GM12873 (cell line): ENCODE data around the gene TUBB4B.

Experiments
- TF ChIP-seq, protein P1 (sequence below): IDR thresholded peaks from 2 replicates; pipeline ENCODE4 v1.5.1; 2012; ENCODE audit warnings: low read depth, mild to moderate bottlenecking, moderate library complexity, low read length, control low read depth; ENCODE audit not compliant: insufficient read depth; ENCODE audit errors: missing control alignments

The TUBB4B gene

DNA sequence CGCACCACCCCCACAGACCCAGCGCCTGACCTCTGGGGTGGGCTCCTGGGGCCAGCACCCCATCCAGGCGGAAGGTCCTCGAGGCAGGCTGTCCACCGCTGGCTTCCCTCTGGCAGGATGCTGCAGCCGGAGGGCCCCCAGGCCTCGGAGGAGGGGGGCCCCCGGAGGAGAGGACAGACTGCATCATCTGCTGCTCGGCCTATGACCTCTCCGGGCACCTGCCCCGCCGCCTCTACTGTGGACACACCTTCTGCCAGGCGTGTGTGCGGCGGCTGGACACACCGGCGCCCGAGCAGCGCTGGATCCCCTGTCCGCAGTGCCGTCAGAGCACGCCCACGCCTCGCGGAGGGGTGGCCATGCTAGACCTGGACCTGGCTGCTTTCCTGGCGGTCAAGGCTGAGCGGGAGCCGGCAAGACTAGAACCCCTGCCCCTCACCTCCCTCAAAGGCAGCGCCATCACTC is 12.6 kb upstream of the TUBB4B start:
- TF ChIP-seq, protein P1, sequence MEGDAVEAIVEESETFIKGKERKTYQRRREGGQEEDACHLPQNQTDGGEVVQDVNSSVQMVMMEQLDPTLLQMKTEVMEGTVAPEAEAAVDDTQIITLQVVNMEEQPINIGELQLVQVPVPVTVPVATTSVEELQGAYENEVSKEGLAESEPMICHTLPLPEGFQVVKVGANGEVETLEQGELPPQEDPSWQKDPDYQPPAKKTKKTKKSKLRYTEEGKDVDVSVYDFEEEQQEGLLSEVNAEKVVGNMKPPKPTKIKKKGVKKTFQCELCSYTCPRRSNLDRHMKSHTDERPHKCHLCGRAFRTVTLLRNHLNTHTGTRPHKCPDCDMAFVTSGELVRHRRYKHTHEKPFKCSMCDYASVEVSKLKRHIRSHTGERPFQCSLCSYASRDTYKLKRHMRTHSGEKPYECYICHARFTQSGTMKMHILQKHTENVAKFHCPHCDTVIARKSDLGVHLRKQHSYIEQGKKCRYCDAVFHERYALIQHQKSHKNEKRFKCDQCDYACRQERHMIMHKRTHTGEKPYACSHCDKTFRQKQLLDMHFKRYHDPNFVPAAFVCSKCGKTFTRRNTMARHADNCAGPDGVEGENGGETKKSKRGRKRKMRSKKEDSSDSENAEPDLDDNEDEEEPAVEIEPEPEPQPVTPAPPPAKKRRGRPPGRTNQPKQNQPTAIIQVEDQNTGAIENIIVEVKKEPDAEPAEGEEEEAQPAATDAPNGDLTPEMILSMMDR: no peak

DNA sequence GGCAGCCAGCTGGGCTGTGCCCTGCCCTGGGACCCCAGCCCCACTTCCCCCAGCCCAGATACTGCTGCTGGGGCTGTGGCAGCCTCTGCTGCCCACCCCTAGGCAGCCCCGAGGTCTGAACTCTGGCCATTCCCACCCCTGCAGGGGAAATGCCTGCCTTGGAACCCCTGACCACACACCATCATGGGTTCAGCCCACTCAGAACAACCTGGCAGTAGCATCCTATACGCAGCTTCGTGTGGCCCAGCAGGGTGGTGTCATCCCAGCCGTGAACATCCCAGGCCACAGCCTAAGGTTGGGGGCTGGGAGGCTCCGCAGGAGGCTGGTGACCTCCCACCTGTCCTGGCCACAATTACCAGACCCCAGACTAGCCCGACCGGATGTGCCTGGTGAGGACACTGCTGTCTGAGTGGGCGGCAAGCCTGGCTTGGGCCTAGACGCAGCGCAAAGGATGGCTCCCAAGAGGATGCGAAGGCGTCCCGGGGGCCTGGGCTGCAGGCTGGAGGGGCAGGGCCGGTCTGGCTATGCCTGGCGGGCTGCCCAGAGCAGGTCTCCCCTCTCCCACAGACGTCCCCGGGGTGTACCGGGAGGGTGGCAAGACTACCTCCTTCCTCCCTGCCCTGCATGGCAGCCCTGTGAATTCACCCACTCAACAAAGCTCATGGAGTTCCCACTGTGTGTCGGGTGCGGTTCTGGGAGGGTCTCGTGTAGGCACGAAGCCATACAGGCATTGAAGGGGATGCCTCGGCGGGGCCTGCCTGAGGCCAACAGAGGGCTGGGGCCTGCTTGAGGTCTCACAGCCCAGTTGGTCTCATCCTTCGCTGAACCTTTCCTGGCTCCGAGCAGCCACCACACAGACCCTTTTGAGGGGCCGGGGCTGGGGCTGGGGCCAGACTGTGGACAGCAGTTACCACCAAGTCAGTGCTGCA is 11.9 kb upstream of the TUBB4B start:
- TF ChIP-seq, protein P1: no peak

DNA sequence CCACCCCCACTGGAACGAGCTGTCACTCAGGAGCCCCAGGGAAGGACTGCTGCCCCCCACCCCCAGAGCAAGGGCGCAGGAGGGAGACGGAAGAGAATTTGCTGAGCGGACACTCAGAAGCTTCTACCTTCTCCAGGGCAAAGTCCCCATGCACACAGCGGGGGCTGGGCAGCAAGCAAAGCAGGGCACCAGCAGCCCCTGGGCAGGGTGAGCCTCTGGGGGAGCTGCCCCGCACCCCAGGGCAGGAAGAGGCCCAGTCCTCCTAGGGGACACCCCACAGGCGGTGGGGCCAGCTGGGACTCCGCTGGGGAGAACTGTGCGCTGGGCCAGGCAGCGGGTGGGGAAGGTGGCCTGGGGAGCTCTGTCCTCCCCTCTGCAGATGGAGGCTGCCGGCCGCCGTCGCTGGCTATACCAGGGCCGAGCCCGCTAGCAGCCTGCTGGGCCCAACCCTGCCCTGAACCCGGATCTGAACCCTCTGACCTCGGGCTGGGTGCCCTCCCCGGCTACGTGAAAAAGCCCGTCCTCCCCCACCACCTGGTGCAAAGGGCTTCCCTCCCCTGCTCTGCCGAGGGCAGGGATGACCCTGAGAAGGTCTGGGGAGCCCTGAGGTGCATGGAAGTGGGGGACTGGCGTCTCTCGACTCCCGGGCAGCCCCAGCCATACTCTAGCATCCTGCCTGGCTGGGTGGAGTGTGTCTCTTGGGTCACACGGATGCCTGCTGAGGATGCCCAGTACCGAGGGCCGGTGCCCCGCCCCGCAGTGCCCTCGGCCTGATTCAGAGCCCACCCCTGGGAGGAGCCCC is 11.0 kb upstream of the TUBB4B start:
- TF ChIP-seq, protein P1: no peak

DNA sequence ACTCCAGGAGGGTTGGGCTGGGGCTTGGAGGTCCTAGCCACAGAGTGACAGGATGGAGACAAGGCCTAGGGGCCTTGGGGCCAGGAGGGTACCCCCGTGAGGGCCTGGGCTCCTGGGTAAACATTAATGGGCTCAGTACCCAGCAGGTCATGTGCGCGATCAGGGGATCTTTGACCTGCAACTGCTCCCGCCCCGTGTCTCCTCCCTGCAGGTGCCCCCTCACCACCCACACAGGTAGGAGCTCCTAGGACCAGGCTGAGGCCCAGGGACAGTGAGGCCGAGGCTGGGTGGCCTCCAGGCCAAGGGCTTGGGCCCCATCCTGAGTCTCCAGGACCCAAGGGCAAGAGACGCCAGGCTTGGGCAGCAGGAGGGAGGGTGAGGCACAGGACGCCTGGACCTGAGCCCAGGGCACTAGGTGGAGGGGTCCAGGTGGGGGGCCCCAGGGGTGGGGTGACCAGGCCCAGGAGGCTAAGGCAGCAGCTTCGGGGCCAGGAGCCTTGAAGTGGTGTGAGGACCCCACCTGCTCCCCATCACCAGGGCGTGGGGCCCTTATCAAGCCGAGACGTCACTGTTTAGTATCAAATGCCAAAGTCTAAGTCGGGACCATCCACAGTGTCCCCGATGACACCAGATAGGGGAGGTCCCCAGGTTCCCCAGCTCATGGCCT is 10.2 kb upstream of the TUBB4B start, which contains the start of gene SLC34A3:
Gene SLC34A3 (plus strand): TSS at position 197 of the 667 bp plus-strand sequence. CDS start 802 bp downstream, outside the sequence.
- TF ChIP-seq, protein P1: no peak

DNA sequence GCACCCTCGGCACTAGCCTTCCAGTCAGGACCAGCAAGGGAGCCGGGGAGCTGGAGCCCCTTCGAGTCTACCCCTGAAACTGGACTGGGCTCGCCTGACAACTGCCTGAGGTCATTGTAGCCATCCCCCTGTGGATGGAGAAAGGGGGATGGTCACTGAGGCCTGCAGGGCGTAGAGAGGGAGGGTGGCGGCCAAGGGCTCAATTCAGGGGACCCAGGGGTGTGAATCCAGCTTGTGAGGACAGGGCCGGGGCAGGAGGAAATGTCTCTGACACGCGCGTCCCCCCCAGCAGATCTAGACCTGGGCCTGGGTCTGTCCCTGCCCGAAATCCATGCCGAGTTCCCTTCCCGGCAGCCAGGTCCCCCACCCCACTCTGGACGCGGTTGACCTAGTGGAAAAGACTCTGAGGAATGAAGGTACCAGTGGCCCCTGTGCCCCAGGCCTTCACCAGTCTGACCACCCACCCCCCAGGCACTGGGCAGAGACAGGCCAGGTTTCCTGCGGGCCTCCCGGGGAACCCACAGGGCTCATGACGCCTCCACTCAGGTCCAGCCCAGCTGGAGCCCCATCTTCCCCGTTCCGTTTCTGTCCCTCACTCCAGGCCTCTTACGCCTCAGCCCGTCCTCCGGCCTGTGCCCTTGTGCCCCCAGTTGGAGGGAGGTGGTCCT is 9.6 kb upstream of the TUBB4B start:
- TF ChIP-seq, protein P1: no peak

DNA sequence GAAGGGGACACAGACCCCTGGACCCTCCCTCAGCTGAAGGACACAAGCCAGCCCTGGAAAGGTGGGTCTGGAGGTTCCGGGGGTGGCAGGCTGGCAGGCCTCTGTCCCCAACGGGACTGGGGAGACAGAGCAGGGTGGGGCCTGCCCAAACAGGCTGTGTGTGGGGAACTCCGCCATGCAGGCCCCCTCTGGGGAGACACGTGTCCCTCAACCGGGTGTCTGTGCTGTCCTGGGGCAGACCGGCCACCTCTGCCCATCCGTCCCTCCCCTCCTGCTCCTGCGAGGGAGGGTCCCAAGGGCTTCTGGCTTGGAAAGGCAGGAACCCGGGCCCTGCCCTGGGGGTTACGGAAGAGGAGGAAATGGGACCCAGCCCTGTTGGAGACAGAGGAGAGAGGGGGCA is 9.0 kb upstream of the TUBB4B start:
- TF ChIP-seq, protein P1: no peak
